Measurements from ENCODE around the gene GSE1. TPM values are rescaled to one million over a fixed set of nuclear protein-coding genes. Genes with fewer than 3 reads are reported as not detected.

Gene GSE1
- total and polyA plus RNA-seq, 9 donors = 32.9 to 212 (median 91.4) TPM

DNA sequence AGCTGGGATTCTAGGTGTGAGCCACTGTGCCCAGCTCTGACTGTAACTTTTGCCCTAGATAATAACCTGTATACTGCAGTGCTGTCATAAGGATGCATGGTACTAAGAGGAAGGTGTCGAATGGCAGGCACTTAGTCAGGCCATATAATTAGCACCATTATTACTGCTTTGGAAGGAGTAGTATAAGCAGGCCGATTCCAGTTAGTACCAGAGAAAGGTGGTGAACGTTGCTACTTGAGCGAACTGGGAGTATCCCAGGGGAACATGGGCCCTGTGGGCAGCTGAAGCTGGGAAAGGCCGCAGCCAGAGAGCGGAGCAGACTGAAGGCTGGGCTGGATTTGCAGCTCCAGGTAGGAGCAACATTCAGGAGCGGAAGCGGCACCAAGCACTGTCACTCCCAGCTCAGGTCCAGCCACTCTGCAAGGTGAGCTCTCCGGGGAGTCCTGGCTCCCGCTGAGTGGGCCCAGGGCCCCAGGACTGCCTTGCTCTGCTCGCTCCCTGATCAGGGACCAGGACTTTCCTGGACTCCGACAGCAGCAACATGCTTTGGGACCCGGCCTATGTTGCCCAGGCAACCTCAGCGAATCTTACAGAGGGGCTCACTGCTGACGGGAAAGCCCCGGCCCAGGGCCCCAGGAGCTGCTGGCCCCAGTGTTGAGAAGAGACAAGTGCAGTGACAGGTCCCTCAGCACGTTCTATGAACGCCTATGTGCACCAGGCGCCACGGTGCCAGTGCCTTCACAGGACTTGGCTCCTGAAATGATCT is 109.2 kb downstream of the GSE1 start:
- intact Hi-C loops (cut with DNase I) = no loop called here
- 89 to 92% (median 91%) methylated on average over 20 of the region's 20 CpGs for WGBS, 3 donors
- H3K4me1 ChIP-seq (ENCODE audit: insufficient read depth) = no peaks in the 10 kb centered on the region
- TF ChIP-seq POLR2A (IDR thresholded peaks at IDR 0.05) (no peak), EP300 (IDR thresholded peaks at IDR 0.05) (no peak)
- TF ChIP-seq, protein P1, sequence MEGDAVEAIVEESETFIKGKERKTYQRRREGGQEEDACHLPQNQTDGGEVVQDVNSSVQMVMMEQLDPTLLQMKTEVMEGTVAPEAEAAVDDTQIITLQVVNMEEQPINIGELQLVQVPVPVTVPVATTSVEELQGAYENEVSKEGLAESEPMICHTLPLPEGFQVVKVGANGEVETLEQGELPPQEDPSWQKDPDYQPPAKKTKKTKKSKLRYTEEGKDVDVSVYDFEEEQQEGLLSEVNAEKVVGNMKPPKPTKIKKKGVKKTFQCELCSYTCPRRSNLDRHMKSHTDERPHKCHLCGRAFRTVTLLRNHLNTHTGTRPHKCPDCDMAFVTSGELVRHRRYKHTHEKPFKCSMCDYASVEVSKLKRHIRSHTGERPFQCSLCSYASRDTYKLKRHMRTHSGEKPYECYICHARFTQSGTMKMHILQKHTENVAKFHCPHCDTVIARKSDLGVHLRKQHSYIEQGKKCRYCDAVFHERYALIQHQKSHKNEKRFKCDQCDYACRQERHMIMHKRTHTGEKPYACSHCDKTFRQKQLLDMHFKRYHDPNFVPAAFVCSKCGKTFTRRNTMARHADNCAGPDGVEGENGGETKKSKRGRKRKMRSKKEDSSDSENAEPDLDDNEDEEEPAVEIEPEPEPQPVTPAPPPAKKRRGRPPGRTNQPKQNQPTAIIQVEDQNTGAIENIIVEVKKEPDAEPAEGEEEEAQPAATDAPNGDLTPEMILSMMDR (IDR thresholded peaks at IDR 0.05) = no peak
- H3K27me3 ChIP-seq = no peaks in the 10 kb centered on the region
- H3K36me3 ChIP-seq = no peaks in the 10 kb centered on the region
- H3K9me3 ChIP-seq = no peaks in the 10 kb centered on the region
- H3K27ac ChIP-seq = no peak overlapping the region
- DNase-seq = no peak
- H3K4me3 ChIP-seq = no peak overlapping the region

DNA sequence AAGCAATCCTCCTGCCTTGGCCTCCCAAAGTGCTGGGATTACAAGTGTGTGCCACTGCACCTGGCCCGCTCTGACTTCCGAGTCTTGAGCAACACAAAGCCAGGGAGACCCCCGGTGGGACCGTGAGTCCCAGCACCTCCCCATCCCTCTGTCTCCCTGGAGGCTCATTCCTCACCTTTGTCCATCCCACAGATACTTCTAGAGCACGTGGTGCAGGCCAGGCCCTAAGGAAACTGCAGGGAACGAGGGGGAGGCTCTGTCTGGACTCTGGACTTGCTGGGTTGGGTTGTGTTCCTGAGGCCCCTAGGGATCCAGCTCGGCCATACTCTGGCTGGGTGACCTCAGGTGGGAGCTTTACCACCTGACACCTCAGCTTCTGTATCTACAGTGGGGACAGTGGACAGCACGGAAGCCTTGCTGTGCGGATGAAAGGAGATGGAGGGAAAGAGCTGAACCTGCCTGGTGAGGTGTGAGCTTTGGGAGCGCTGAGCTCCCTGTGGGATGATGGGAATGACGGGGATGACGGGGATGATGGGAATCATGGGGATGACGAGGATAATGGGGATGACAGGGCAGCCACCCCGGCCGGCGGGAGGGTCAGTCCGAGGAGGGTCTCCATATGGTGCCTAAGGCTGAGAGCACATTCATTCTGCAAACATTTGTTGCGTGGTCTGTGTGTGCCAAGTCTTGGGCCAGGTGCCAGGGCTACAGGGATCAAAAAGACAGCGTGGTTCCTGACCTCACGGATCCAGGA is 111.2 kb downstream of the GSE1 start:
- intact Hi-C loops (cut with DNase I) = no loop called here
- no peaks in the 10 kb centered on the region for H3K27me3 ChIP-seq
- no peaks in the 10 kb centered on the region for H3K9me3 ChIP-seq
- WGBS, 3 donors = 79 to 83% (median 80%) methylated on average over 20 of the region's 20 CpGs
- TF ChIP-seq EP300 (IDR thresholded peaks at IDR 0.05) (no peak), POLR2A (IDR thresholded peaks at IDR 0.05) (no peak)
- TF ChIP-seq, protein P1 (IDR thresholded peaks at IDR 0.05) = no peak
- no peaks in the 10 kb centered on the region for H3K4me1 ChIP-seq (ENCODE audit: insufficient read depth)
- H3K4me3 ChIP-seq = no peak overlapping the region
- H3K27ac ChIP-seq = no peak overlapping the region
- DNase-seq = no peak
- no peaks in the 10 kb centered on the region for H3K36me3 ChIP-seq

DNA sequence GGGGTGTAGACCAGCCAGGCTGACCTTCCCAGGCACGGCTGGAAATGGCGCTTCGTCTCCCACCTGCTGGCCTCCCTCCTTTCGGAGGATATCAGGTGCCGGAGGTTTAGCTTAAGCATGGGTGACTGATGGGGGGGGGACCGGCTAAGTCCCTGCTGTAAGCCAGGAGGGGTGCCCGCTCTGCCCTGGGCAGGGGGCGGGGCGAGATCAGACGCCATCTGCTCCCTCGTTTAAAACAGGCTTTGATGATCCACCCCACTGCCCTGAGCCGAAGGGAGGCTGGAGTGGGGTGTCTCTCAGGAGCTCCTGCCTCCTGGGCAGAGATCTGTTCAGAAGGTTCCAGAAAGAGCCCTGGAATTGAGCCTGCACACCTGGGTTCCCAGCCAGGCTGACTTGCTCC is 111.8 kb downstream of the GSE1 start:
- no peaks in the 10 kb centered on the region for H3K9me3 ChIP-seq

More for the DNA sequence above, 111.8 kb downstream of the GSE1 start:
- Histone ChIP-seq H3K27me3 (no peaks in the 10 kb centered on the region), H3K4me1 (ENCODE audit: insufficient read depth) (no peaks in the 10 kb centered on the region), H3K27ac (no peak overlapping the region), H3K4me3 (no peak overlapping the region), H3K36me3 (no peaks in the 10 kb centered on the region)
- 75 to 83% (median 79%) methylated on average over 12 of the region's 12 CpGs for WGBS, 3 donors
- no peak for TF ChIP-seq EP300 (IDR thresholded peaks at IDR 0.05)
- TF ChIP-seq POLR2A (IDR thresholded peaks at IDR 0.05) = no peak
- TF ChIP-seq, protein P1 (IDR thresholded peaks at IDR 0.05) = no peak
- DNase-seq = no peak
- intact Hi-C loops (cut with DNase I) = no loop called here

Small RNA genes within 50 kb of the gene (small RNA-seq; reads per million reads assigned to genes)
- not detected for gene RN7SL381P

Other genes with a start within 250 kb of the GSE1 start
- gene GINS2, start 75.6 kb downstream of the GSE1 start, total RNA-seq = 1 to 10 TPM in 3 of 7 donors, under 1 TPM in 4; 0.23 to 1.6 (median 0.95) TPM
- gene GINS2, start 75.6 kb downstream of the GSE1 start, polyA plus RNA-seq = 1 to 10 TPM; 1.4 to 1.6 TPM
- gene C16orf74, start 137.8 kb downstream of the GSE1 start, total RNA-seq = 1 to 10 TPM in 1 of 7 donors, under 1 TPM in 5, not detected in 1; 0.38 to 1.5 (median 0.60) TPM
- gene C16orf74, start 137.8 kb downstream of the GSE1 start, polyA plus RNA-seq = 1 to 10 TPM in 1 of 2 donors, not detected in 1; 1.2 TPM
- 10 to 100 TPM; 16.6 to 32.5 (median 21.5) TPM for gene EMC8, start 186.2 kb downstream of the GSE1 start, total RNA-seq
- gene EMC8, start 186.2 kb downstream of the GSE1 start, polyA plus RNA-seq = 10 to 100 TPM in 1 of 2 donors, 1 to 10 TPM in 1; 9.4 to 15.0 TPM
- gene COX4I1, start 186.4 kb downstream of the GSE1 start, total RNA-seq = 100 to 1,000 TPM; 378 to 540 (median 455) TPM
- gene COX4I1, start 186.4 kb downstream of the GSE1 start, polyA plus RNA-seq = 100 to 1,000 TPM; 484 to 750 TPM